GM19193 (cell line): ENCODE data around the gene DCAF12.
A peak's percentile ranks its signal among the peaks of the same experiment; 100 is the strongest.

Experiments used
- POLR2A ChIP-seq: IDR thresholded peaks from 4 replicates; pipeline ENCODE4 v1.6.1; 2011; ENCODE audit not compliant: insufficient read depth, insufficient read length; ENCODE audit errors: extremely low read depth

Gene DCAF12

GRCh38 chr9:34048727-34049629, 77.5 kb downstream of the DCAF12 start, which contains the start of gene UBAP2:
UBAP2 (minus strand) TSS chr9:34048887; CDS start chr9:34017148, 31,739 bp downstream.
- peak; percentile 95 for TF ChIP-seq POLR2A

GRCh38 chr9:34047864-34048726, 78.4 kb downstream of the DCAF12 start:
- TF ChIP-seq POLR2A = no peak

DNA sequence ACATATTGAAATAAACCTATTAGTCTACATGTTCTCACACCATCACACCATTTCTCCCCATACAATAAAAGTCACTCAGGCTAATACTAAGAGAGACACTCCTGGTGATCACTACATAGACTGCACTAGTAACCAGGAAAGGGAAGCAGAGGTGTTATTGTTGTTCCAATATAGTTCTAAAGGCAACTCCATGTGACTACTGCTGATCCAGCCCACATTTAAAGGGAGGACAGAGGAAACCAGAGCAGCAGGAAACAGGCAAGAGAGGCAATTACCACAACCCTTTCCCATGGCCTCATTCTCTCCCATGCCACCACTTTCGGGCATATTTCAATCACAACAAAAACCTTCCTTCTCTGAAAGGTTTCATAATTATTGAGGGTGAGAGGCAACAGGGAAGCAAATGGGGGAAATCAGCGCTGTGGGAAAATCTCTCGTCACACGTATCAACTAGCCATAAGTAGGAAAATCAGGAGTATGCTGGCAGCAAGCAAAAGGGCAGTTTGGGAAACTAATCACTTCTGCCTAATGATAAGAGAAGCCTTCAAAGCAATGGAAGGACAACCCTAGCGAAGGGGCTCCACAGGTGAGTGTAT, 79.6 kb downstream of the DCAF12 start:
- no peak for TF ChIP-seq POLR2A

DNA sequence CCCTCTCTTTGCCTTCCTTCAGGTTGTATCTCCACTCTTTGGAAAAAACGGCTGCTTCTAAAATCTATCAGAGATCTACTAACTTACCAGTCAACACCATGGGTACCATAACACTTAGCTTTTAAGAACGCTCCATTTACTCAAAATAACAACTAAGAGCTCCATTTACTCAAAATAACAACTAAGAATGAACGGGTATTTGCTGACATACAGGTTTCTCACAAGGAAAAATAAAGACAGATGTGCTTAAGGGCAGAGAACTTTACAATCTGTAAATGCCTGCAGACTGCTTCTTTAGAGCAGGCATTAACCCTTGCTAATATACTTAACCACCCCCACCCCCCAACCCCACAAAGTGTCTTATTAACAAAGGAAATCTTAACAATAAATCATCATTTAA, 80.6 kb downstream of the DCAF12 start:
- no peak for TF ChIP-seq POLR2A

GRCh38 chr9:34037626-34038025, 88.9 kb downstream of the DCAF12 start:
- TF ChIP-seq POLR2A = no peak

GRCh38 chr9:34036625-34037024, 89.9 kb downstream of the DCAF12 start:
- no peak for TF ChIP-seq POLR2A
